Caco-2 (cell line): Measurements from ENCODE around the gene EGR2. TPM values are rescaled to one million over a fixed set of nuclear protein-coding genes. Genes with fewer than 3 reads are reported as not detected.
"Not testable (repeated sequence)": the region's sequence is repeated elsewhere in the genome, so short reads cannot be mapped to it uniquely, and the experiment has no call there.

ENCODE experiments used
- BruUV-seq: library from RNA; stranded (reverse); fragments of 400-500 nt; replicated peaks from 2 replicates; lab custom pipeline; 2021; lab: Mats Ljungman, UMichigan
- CTCF ChIA-PET: fragments of 300-600 bp; sonication (Branson Sonifier 250); formaldehyde crosslinking; loops from one replicate; lab custom pipeline; 2022; ENCODE audit warnings: antibody characterized with exemption; lab: Charles Lee
- POLR2A ChIA-PET: fragments of 300-600 bp; sonication (Branson Sonifier 250); formaldehyde crosslinking; loops from one replicate; lab custom pipeline; 2022; ENCODE audit warnings: antibody characterized with exemption; lab: Charles Lee
- DNase-seq, 2 experiments: peaks; one replicate each; pipeline versions ENCODE4 v3.0.0 to v3.0.0-alpha.2; 2020 to 2022
- H3K27me3 ChIP-seq: replicated peaks from 2 replicates; pipeline ENCODE4 v1.6.0; 2011; ENCODE audit warnings: low read length; ENCODE audit not compliant: control insufficient read depth, insufficient read depth
- H3K36me3 ChIP-seq: 2 replicates; pipeline ENCODE4 v1.5.1; 2011; ENCODE audit warnings: low read length; ENCODE audit not compliant: control insufficient read depth, insufficient read depth
- H3K4me1 ChIP-seq: fragments of 250-450 bp; sonication (Bioruptor Pico); 2 replicates; pipeline ENCODE4 v1.5.1; 2020; ENCODE audit warnings: mild to moderate bottlenecking
- H3K4me3 ChIP-seq: 2 replicates; pipeline ENCODE4 v1.5.1; 2011; ENCODE audit warnings: low read depth, mild to moderate bottlenecking, control low read depth, low read length
- H3K9me3 ChIP-seq: fragments of 250-450 bp; sonication (Bioruptor Pico); 2 replicates; pipeline ENCODE4 v1.5.1; 2020; ENCODE audit warnings: mild to moderate bottlenecking, moderate library complexity
- H3K27ac Mint-ChIP-seq: one replicate; pipeline ENCODE4 v1.8.0; 2022; ENCODE audit warnings: mixed read lengths; ENCODE audit not compliant: unreplicated experiment
- H3K27me3 Mint-ChIP-seq: one replicate; pipeline ENCODE4 v1.8.0; 2022; ENCODE audit warnings: mixed read lengths; ENCODE audit not compliant: insufficient read depth, unreplicated experiment
- H3K36me3 Mint-ChIP-seq: one replicate; pipeline ENCODE4 v1.8.0; 2022; ENCODE audit warnings: mild to moderate bottlenecking, mixed read lengths; ENCODE audit not compliant: insufficient read depth, unreplicated experiment
- H3K4me1 Mint-ChIP-seq: one replicate; pipeline ENCODE4 v1.8.0; 2022; ENCODE audit warnings: low read depth, mixed read lengths; ENCODE audit not compliant: unreplicated experiment
- H3K4me3 Mint-ChIP-seq: one replicate; pipeline ENCODE4 v1.8.0; 2022; ENCODE audit warnings: mild to moderate bottlenecking, moderate library complexity, mixed read lengths; ENCODE audit not compliant: unreplicated experiment
- H3K9me3 Mint-ChIP-seq: one replicate; pipeline ENCODE4 v1.8.0; 2022; ENCODE audit warnings: mixed read lengths; ENCODE audit not compliant: unreplicated experiment
- intact Hi-C: fragments of 100-400 bp; cut with micrococcal nuclease; formaldehyde crosslinking; loops from one replicate; pipeline ENCODE4 v1.10.0; 2022; ENCODE audit not compliant: unreplicated experiment
- total RNA-seq: library from RNA; stranded (reverse); gene quantifications from 2 replicates; pipeline ENCODE4 v1.2.3, GENCODE V29; 2022
- TF ChIP-seq, protein P1 (sequence below), 2 experiments: fragments of 200-600 bp in 1 of 2; IDR thresholded peaks; 1 replicate in 1 of 2; 2 replicates in 1 of 2; pipeline versions ENCODE4 v1.5.1 to v1.8.0; 2011 to 2022; ENCODE audit warnings: antibody characterized with exemption in 1 of 2, control low read depth in 1 of 2, inconsistent platforms in 1 of 2, low read depth in 1 of 2, low read length in 1 of 2, mild to moderate bottlenecking in 1 of 2, moderate library complexity in 1 of 2; ENCODE audit not compliant: insufficient read depth in 1 of 2, severe bottlenecking in 1 of 2, unreplicated experiment in 1 of 2

EGR2 gene
- total RNA-seq, 1 experiment from 2014 or later: 0.61 TPM

DNA sequence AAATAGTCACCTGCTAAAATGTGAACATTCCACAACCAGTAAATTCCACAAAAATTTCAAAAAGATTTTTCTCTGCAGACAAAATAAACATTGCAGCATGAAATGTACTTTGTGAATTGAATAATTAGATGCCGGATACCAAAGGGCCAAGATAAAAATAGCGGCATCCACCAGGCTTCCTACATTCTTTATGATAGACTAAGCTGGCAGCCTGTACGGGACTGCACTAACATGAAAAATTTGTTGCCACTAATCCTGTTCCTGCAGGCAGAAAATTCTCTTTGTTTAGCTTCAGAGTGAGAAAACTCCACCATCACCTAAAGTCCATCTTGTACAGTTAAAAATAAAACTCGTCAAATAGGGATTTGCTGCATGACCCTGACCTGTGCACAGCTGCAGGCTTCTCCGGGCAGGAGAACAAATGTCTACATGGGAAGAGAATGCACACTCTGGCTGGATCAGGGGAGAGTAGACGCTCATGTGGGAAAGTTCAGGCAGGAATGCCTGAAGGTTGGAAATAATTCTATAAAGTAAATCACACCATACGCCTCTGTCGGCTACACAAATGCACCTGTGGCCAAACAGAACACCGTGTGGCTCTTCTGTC is 27.2 kb downstream of the EGR2 start:
- H3K9me3 ChIP-seq: peaks cover 8% of the 10 kb centered on the region; the same call in 1 of the 2 replicates
- BruUV-seq: no TSS peak
- ChIA-PET CTCF (interaction anchor here (1.0 kb wide), 1 partner anchor 29 kb away, joined by 3 read pairs; no protein-coding TSS in a partner anchor), POLR2A (no interaction called here)
- H3K27me3 Mint-ChIP-seq: peaks cover 14% of the 10 kb centered on the region
- H3K27me3 ChIP-seq: no peaks in the 10 kb centered on the region
- H3K4me1 ChIP-seq: no peaks in the 10 kb centered on the region
- peaks cover 7% of the 10 kb centered on the region for H3K4me1 Mint-ChIP-seq
- no peak overlapping the region for H3K4me3 Mint-ChIP-seq
- intact Hi-C loops: no loop called here
- H3K4me3 ChIP-seq: no peak overlapping the region
- TF ChIP-seq, protein P1, sequence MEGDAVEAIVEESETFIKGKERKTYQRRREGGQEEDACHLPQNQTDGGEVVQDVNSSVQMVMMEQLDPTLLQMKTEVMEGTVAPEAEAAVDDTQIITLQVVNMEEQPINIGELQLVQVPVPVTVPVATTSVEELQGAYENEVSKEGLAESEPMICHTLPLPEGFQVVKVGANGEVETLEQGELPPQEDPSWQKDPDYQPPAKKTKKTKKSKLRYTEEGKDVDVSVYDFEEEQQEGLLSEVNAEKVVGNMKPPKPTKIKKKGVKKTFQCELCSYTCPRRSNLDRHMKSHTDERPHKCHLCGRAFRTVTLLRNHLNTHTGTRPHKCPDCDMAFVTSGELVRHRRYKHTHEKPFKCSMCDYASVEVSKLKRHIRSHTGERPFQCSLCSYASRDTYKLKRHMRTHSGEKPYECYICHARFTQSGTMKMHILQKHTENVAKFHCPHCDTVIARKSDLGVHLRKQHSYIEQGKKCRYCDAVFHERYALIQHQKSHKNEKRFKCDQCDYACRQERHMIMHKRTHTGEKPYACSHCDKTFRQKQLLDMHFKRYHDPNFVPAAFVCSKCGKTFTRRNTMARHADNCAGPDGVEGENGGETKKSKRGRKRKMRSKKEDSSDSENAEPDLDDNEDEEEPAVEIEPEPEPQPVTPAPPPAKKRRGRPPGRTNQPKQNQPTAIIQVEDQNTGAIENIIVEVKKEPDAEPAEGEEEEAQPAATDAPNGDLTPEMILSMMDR (IDR thresholded peaks at IDR 0.05; ENCODE audit: insufficient read depth in 1 of 2, low read depth in 1 of 2, low read length in 1 of 2, severe bottlenecking in 1 of 2, unreplicated experiment in 1 of 2): no peak
- no peaks in the 10 kb centered on the region for H3K36me3 Mint-ChIP-seq
- no peak overlapping the region for H3K27ac Mint-ChIP-seq
- DNase-seq: no peak
- no peaks in the 10 kb centered on the region for H3K36me3 ChIP-seq
- H3K9me3 Mint-ChIP-seq: peaks cover 17% of the 10 kb centered on the region

DNA sequence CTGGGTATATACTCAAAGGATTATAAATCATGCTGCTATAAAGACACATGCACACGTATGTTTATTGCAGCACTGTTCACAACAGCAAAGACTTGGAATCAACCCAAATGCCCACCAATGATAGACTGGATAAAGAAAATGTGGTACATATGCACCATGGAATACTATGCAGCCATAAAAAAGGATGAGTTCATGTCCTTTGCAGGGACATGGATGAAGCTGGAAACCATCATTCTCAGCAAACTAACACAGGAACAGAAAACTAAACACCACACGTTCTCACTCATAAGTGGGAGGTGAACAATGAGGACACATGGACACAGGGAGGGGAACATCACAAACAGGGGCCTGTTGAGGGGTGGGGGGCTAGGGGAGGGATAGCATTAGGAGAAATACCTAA is 27.9 kb downstream of the EGR2 start:
- H3K27ac Mint-ChIP-seq, H3K4me3 ChIP-seq, H3K27me3 ChIP-seq, H3K4me1 ChIP-seq, H3K36me3 ChIP-seq, BruUV-seq, H3K4me1 Mint-ChIP-seq, H3K36me3 Mint-ChIP-seq, POLR2A ChIA-PET, CTCF ChIA-PET, DNase-seq, H3K9me3 ChIP-seq, H3K4me3 Mint-ChIP-seq, intact Hi-C loops: not testable (repeated sequence)
- Mint-ChIP-seq H3K9me3 (peaks cover 17% of the 10 kb centered on the region), H3K27me3 (peaks cover 11% of the 10 kb centered on the region)

DNA sequence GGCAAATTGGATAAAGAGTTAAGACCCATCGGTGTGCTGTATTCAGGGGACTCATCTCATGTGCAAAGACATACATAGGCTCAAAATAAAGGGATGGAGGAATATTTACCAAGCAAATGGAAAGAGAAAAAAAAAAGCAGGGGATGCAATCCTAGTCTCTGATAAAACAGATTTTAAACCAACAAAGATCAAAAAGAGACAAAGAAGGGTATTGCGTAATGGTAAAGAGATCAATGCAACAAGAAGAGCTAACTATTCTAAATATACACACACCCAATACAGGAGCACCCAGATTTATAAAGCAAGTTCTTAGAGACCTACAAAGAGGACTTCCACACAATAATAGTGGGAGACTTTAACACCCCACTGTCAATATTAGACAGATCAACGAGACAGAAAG is 31.6 kb downstream of the EGR2 start:
- H3K27ac Mint-ChIP-seq, POLR2A ChIA-PET, DNase-seq, intact Hi-C loops, H3K36me3 Mint-ChIP-seq, BruUV-seq, H3K9me3 ChIP-seq, H3K4me1 ChIP-seq, H3K4me1 Mint-ChIP-seq, CTCF ChIA-PET, H3K27me3 ChIP-seq, H3K4me3 Mint-ChIP-seq, H3K4me3 ChIP-seq, H3K36me3 ChIP-seq, H3K27me3 Mint-ChIP-seq: not testable (repeated sequence)
- H3K9me3 Mint-ChIP-seq: peaks cover 17% of the 10 kb centered on the region

DNA sequence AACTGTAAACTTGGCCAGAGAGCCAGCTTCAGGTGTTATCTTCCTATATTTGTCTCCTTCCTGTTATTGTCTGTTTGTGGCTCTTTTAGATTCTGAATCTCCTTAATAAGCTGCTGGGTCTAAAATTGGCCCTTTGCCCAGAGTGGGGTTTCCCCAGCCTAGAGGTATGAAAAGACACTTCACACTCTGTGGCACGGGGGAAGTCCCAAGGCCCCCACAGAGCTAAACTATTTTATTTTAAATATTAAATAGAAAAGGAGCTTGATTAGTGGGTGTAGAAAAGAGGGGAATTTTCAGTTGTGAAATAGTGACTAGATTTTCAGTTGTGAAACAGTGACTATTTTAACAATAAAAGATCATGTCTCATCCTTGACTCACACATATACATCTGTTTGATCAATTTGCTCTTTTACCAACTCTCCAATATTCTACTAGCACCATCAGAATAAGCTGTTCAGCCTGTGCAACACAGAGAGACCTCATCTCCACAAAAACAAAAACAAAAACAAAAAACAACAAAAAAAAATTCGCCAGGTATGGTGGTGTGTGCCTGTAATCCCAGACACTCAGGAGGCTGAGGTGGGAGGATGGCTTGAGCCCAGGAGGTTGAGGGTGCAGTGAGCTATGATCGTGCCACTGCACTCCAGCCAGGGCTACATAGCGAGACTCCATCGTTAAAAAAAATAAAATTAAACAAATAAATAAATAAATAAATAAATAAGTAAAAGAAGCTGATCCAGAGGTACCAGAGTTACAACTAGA is 36.5 kb downstream of the EGR2 start:
- Mint-ChIP-seq H3K27me3 (no peaks in the 10 kb centered on the region), H3K36me3 (no peaks in the 10 kb centered on the region), H3K9me3 (peaks cover 6% of the 10 kb centered on the region), H3K27ac (no peak overlapping the region), H3K4me3 (no peak overlapping the region), H3K4me1 (peaks cover 6% of the 10 kb centered on the region)
- CTCF ChIA-PET: no interaction called here
- no peaks in the 10 kb centered on the region for H3K4me1 ChIP-seq
- POLR2A ChIA-PET: no interaction called here
- intact Hi-C loops: no loop called here
- TF ChIP-seq, protein P1 (IDR thresholded peaks at IDR 0.05; ENCODE audit: insufficient read depth in 1 of 2, low read depth in 1 of 2, low read length in 1 of 2, severe bottlenecking in 1 of 2, unreplicated experiment in 1 of 2): no peak
- no peaks in the 10 kb centered on the region for H3K9me3 ChIP-seq
- no TSS peak for BruUV-seq
- H3K4me3 ChIP-seq: no peak overlapping the region
- no peaks in the 10 kb centered on the region; the same call in 1 of the 2 replicates for H3K27me3 ChIP-seq
- H3K36me3 ChIP-seq: no peaks in the 10 kb centered on the region
- DNase-seq: no peak
